ENCODE data around the gene PIR.

The PIR gene

DNA sequence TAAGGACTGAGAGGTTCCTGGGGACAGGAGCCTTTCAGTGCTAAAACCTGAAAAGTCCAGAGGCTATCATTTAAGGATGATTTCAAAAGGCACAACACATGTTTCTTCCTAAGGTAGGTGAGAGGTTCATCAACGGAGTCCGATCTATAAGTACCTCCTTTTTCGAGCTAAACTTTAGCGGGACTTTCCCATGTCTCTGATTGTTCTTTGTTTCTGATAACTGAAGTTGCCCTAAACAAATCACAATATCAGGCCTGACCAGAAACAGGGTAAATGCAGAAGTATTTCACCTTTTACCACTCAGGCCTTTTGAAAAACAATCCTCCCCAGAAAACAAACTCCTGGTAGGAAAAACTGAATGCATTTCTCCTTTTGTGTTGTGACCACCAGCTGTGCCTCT lies 17.6 kb downstream of the PIR start:
- no peak for DNase-seq

DNA sequence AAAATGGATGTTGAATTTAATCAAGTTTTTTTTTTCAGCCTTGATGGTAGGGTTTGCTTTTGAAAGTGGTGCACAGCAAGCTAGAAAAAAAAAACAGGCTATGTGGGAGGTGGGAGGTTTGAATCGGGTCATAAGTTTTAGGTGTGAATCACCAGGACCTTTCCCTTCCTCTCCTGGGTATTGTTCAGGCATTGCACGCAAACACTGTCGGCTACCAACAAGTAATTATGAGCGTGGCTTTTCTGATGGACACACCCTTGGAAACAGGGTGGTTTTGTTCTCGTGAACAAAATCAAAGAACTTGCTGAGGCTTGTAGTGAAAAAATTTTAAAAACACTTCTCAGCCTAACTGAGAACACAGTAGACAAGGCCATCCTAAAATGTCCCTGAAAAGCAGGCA lies 18.1 kb downstream of the PIR start:
- no peak for DNase-seq

DNA sequence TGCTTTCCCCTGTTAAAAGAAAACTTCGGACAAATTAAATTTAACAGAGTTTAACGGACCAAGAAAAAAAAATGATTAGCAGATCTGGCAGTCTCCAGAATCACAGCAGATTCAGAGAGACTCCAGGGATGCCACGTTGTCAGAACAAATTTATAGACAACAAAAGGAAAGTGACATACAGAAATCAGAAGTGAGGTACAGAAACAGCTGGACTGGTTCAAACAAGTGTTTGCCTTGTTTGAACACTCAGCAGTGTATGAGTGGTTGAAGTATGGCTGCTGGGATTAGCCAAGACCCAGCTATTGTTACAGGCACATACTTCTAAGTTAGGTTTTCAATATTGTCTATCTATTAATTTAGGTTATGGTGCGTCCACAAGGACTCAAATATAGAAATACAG lies 19.1 kb downstream of the PIR start:
- no peak for DNase-seq

DNA sequence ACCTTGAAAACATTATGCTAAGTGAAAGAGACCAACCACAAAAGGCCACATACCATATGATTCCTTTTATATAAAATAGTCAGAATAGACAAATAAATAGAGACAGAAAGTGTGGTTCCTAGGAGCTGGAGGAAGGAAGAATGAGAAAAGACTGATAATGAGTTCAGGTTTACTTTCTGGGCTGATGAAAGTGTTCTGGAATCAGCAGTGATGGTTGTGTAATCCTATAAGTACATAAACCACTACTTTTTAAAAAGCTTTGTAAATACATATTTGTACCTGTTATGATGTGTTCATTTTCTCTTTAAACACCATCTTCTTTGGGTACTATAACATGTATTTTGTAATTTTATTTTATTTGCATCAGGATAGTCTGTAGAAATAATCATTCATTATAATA lies 20.6 kb downstream of the PIR start:
- DNase-seq, result no peak

DNA sequence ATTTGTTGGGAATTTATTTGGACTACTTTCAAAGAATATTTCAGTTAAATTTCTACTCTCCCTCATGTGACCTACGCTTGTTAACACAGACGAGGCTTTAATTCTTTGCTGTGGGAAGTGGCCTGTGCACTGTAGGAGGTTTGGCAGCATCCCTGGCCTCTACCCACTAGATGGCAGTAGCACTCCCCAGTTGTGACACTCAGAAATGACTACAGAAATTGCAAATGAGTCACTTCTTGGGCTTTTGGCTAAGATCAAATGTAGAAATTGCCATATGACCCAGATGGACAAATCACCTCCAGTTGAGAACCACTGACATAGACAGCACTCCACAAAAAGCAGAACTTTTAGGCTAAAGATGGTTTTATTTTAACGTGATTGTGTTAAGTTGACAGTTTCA lies 22.1 kb downstream of the PIR start:
- peak; percentile 45 for DNase-seq

DNA sequence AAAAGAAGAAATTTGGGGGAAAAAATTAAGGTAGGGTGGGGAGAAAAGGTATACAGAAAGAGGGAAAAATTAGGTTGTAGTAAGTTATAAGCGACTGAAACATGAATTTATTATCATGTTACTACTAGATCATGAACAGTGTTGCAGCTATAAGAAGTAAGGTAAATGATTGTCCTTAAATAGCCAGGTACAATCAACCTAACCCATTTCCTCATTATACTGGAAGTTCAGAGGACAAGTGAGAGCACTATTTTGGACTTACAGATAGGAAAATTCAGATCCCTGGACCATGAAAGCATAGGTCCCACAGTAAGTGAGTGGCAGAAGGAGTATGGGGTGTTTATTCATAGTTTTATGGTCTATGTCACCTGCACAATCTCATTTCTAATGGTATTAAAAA lies 23.5 kb downstream of the PIR start:
- no peak for DNase-seq

DNA sequence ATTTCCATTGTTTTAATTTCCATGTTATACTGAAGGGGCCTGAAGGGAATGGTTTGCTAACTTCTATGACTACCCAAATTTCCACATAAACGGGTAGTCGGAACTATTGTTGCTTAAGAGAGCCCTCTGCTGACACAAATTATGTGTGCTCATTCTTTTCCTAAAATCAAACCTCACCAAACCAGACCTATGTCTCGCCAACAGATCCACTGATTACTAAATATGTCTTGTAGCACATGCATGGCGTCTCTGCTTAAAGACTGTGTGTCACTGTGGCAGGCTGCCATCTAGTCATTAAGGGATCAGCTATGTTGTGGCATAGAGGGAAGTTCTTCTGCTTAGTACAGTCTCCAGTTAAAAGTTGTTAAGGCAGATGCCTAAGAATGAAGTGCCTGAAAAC lies 25.1 kb downstream of the PIR start:
- DNase-seq, result peak; percentile 24

DNA sequence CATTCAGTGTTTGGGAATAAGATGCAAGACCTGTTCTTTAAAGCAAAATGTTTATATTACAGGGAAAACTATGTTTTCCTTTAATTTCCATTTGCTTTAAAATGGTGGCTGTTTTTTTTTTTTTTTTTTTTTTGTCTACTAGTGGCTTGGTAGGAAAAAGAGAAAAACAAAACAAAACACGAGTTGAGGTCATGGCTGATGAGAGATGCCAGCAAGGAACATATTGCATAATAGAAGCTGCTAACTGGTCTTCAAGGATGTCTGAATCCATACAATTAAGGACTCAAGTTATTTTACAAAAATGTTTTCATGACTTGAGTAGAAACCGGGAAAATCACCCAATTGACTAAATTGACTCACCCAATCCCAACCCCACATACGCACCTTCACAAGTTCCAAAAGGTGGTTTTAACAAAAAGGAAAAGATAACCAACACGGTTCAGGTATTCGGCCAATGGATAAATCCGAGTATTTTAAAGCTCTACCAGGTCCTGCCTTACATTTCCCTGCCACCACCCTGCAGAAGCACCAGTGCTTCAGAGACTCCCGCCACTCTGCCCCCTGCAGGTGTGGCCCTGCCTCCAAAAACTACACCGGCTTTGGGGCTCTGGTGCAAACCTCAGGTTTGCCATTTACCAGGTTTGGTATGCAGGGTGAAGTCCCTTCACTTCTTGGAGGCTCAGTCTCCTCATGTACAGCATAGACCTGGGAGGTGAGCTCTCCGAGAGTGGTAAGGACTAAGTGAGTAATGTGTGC lies 27.1 kb downstream of the PIR start:
- DNase-seq, result no peak

DNA sequence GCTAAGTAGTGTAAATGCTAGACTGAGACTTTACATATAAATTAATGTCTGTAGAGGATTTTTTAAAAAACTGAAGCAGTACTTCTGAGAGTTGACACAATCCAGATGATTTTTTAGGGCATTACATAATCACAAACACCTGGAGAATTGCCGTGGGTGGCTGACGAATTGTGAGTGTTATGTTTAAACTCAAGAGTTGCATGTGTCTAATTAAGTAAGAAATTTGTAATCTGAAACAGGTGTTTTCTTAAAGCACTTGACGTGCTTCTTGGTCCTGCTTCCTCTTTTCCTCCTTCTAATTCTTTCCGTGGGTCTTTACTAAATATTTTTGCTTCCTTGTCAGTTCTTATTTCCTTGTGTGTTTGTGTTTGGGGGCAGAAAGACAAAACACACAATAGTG lies 27.8 kb downstream of the PIR start:
- DNase-seq, result no peak

DNA sequence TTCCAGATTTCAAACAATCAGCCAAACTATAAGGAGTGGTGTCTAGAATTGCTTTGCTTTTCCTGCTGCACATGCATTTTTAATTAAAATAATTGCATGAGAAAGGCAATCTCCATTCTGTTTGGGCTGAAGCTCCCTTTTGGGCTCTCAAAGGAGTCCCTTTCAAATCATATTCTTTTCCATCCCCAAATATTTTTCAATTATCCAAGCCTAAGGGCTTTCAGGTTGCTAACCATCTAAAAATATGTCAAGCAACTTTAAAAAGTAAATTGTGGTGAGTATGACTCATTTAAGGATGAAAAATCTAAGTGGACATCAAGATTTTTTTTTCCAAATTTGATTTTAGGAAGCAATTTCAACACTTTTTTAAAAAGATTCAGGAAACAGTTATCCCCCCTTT lies 28.4 kb downstream of the PIR start:
- no peak for DNase-seq

DNA sequence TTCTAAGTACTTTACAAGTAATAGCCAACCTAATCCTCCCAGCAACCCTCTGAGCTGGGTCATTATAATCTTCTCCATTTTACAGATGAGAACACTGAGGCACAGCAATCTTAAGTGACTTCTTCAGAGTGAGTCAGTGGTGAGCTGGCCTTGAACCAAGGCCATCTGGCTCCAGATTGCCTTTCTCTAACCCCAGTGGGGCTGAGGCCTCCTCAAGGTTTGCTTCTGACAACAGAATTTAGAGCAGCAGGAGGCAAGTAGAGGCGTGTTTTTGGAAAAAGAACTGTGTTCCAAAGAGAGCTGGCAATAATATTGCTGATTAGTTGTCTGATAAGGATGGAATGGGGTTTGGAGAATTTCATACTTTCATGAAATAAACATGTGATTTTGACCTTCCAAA lies 41.2 kb downstream of the PIR start:
- no peak for DNase-seq

DNA sequence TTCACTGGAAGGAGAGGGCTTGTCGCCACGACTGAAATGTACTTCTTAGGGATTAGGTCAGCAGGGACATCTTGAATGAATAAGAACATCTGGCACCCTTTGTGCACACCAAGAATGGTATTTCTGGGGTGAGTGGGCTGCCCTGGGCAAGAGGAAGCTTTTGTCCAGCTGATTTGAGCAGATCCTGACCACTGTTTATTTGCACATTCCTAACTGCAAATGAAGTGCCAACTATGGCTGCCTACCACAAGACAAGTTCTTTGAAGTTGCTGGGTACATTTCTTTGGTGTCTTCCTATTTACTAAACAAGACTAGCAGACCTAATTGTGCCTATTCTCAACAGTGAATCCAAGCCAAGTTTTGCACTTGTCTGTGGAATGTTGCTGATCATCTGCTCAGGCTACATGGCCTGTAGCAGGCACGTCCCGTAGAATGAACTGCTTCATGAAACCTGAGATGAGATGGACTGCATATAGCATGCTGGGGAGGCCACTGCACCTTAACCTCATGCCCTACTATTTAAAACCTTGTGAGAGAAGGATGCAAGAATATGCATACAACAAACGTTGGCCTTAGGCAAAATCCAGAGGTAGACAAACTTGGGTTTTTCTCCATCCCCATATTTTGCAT lies 45.0 kb downstream of the PIR start:
- DNase-seq, result no peak

DNA sequence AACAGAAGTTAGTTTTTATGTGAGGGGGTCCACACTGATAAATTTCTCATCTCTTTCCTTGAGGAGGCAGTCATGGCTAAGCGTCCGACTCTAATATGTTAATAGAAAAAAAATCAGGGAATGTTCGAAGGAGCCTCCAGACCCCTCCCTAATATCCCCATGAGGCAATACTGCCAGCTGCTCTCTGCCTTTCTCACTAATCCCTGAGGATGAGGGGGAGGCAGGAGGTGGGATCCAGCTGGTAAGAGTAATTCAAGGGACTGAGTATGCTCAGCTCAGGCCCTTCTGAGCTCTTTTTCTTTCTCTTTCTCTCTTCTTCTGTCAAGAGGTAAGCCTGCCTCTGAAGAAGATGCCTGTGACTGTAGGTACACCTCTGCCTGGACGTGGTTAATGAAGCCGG lies 51.7 kb downstream of the PIR start:
- no peak for DNase-seq

DNA sequence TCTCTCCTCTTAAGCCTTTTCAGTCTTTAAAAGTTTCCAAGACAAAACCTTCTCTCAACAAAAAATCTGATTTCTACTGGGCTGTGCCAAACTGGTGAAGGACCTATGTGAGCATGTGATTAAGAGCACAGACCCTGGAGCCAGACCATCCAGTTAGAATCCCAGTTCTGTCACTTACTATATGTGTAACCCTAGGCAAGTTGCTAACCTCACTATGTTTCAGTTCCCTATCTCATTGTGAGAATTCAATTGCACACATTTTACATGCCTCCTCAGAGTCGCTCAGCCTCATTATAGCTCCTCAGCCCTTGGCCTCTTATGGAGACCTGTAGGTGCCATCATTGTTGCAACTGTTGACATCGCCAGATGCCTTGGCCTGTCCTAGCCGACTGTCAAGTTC lies 54.8 kb downstream of the PIR start:
- DNase-seq, result no peak

DNA sequence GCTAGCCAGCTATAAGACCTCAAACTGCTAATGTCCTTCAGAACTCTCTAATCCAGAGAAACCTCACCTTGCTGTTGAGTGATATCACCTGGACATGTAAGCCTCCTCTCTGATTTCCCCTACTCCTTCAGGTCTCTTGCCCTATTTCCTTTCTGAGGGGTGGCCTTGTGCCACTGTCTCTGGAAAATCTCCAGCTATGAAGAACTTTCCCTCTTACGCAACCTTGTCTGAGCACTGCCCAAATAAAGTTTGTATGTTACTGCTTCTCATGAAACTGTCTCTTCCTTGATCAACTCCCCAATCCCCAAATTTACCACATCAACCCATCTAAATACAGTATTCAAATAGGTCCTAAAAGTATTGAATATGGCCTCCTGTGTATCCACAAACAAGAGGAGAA lies 55.4 kb downstream of the PIR start:
- no peak for DNase-seq

DNA sequence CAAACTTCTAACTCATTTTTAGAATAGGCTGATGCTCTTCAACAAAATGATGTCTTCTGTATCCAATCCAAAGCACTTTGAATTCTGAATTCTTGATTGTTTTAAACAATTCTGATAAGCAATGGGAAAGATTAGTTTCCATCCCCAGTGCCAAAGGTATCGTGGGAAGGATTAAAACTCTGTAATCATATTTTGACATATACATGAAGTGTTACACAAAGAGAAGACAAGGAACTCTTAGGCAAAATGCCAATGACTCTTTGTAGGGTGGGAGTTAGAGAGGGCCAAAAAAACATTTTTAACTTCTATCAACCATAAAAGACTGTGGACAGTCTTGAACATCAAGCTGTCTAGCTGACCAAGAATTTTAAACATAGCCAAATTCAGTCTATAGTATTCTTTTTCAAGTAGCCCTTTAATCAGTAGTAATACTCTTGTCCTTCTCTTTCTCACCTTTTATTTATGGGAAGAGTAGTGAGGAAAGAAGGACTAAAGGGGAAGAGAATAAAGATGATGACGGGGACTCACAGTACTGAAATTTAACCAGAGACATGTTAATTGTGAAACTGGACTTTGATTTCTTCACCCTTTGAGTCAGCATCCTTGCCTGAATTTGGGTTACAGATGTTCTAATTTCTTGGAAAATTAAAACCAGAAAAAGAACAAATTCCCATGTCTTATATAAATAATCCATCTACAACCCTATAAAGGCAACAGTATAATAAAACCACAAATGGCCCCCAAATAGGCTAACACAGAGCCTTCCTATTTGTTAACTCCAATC lies 57.1 kb downstream of the PIR start:
- no peak for DNase-seq

DNA sequence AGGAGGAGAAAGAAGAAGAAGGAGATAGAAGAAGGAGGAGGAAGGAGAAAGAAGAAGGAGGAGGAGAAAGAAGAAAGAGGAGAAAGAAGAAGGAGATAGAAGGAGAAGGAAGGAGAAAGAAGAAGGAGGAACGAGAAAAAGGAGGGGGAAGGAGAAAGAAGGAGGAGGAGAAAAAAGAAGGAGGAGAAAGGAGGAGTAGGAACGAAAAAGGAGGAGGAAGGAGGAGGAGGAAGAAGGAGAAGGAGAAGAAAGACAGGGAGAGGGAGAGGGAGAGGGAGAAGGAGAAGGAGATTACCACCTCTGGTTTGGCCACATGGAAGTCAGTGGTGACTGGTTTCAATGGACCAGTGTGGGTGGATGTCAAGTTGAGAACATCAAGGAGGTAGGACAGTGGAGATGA lies 58.9 kb downstream of the PIR start:
- DNase-seq, result no peak

DNA sequence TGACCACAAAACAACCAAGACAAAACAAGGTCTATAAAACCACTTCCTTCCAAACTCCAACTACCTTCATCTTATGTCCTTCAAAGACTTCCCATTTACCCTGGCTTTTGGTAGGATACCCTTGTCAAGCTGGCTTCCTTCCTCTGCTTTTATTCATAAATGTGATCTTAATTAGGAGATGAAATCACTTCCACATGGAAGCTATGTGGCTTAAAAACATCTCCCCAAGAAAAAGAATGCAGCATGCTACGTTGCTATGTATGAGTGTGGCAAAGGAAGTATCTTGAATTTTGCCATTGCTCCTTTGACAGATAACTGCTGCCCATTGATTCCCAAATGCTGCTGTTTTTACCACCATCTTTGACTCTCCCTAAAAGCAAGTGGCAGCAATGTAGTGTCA lies 62.5 kb downstream of the PIR start:
- no peak for DNase-seq

DNA sequence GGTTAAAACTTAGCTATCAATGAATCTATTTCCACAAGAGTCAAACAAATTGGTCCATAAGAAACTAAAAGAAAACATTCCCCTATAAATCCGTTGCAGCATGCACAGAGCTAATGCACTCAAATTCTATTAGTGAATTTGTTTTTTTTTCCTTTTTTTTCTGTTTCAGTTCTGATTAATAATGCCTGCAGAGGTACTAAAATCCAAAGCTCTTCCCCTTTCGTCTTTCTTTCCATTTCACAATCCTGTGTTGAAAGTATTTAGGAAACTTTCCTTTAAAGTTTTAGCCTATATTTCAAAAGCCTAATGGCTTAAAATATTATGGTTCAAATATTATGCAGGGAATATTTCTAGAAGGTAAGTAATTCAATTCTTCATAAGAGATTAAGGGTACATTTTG lies 63.1 kb downstream of the PIR start:
- DNase-seq, result no peak

DNA sequence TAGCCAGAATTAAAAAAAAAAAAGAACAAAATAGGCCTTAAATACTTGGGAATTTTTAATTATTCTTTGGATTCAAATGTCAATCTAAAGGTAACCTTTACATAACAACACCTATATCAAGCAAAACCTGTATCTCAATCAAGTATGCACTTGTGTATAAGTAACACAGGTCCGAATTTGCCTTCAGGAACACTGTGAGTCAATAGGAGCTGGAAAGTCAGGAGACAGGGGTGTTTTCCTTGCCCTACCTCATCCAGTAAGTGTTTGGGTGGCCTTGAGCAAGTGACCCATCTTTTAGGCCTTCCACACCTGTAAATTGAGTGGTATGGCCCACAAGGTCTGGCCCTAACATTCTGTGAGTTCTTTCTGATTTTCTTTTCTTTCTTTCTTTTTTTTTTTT lies 68.1 kb downstream of the PIR start:
- DNase-seq, result no peak

DNA sequence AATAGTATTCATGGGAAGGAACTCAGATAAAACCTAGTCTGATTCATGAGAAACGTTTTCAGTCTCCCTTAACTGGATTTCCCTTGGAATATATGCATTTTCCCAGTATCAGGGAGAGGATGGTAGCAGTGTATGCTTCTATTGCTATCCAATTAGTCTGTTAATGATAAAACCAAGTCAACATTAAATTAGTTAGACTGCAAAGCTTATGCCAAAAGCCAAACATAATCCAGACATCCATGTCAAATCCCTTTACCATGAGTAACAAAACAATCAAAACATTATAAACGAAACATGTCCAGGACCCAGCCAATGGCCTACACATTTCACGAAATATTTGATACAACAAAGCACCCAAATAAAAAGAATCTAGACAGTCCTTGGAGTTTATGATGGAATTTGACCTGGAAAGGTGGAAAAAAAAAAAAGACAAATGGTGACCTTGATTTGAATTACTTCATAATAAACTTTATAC lies 74.4 kb downstream of the PIR start:
- DNase-seq, result no peak

DNA sequence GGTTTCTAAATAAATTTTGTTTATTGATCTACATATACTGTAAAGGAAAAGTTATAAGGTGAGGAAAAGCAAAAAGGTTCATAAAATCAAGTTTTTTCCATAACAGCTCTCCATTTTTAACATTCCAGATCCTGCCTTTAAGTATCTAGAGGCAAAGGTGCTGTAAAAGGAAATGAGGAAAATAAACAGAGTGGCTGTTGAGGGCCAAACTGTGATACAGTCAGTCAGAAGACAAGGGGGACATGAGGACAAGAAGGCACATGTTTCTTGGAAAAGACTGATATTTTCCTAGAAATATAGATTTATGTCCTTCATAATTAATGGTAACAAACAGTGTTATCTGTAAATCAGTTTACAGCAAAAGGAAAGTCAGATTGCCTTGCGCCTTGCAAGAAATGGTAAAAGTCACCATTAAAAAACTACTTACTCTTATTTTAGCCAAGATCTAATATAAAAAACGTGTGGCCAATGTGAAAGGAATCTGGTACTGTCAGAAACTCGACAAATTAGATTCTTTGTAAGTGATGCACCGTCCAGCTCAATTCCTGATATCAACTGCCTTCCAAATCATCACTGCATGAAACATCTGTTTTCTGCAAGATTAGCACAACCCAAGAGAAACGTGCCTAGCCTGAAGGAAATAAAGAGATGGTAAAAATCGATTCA lies 75.0 kb downstream of the PIR start:
- no peak for DNase-seq

DNA sequence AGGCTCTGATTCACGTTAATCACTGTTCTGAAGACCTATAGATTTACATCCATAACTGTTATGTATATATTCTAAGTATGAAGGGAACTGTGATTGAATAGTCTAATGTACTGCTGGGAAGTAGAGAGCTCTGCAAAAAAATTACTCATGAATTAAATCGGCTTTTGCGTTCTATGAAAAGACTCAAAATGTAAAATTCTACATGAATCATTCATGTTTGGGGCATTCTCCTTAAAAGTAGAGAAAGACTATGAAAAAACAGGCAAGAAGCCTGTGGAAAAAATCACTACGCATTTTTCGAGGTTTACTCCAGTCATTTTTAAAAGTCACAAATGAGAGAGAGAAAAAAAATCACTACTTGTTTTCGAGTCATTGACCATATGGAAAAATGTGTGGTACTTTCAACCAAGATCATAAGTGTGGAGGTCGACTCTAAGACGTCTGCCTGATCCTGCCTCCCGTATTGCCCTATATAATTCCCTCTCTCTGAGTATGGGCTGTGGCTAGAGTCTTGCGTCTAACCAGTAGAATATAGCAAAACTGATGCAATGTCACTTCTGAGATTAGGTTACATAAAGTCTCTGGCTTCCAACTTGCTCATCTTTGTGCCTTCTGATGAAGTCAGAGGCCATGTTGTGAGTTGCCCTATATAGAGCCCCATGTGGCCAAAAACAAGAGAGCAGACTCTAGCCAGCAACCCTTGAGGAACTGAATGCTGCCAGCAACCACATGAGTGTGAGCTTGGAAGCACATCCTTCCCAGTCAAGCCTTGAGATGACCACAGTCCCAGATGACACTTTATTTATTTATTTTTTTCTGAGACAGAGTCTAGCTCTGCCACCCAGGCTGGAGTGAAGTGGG lies 76.8 kb downstream of the PIR start:
- no peak for DNase-seq
